H54 (cell line): ENCODE measurements around the gene ADAMTS6.
A peak's percentile ranks its signal among the peaks of the same experiment; 100 is the strongest.
"Not testable (repeated sequence)": the region's sequence is repeated elsewhere in the genome, so short reads cannot be mapped to it uniquely, and the experiment has no call there.

Experiments used
- DNase-seq: peaks from one replicate; pipeline ENCODE4 v3.0.0; 2011; ENCODE audit warnings: low spot score, mixed read lengths; ENCODE audit not compliant: insufficient read length
- FAIRE-seq: peaks from 3 replicates; lab custom pipeline; 2011; peaks lifted over from hg19 to GRCh38; lab: Jason Lieb, UNC
- POLR2A ChIP-seq: IDR thresholded peaks from 2 replicates; pipeline ENCODE4 v1.6.1; 2011; ENCODE audit warnings: low read depth, mild to moderate bottlenecking, low read length

Gene ADAMTS6

GRCh38 chr5:65366655-65367054, 115.1 kb downstream of the ADAMTS6 start:
- FAIRE-seq (no peak), DNase-seq (no peak)
- TF ChIP-seq POLR2A = no peak

- DNase-seq = no peak
- peak; percentile 6 for FAIRE-seq
- no peak for TF ChIP-seq POLR2A
Observed at GRCh38 chr5:65364907-65365306, 116.8 kb downstream of the ADAMTS6 start.

GRCh38 chr5:65363499-65363898, 118.2 kb downstream of the ADAMTS6 start:
- DNase-seq = no peak
- no peak for TF ChIP-seq POLR2A
- no peak for FAIRE-seq

DNA sequence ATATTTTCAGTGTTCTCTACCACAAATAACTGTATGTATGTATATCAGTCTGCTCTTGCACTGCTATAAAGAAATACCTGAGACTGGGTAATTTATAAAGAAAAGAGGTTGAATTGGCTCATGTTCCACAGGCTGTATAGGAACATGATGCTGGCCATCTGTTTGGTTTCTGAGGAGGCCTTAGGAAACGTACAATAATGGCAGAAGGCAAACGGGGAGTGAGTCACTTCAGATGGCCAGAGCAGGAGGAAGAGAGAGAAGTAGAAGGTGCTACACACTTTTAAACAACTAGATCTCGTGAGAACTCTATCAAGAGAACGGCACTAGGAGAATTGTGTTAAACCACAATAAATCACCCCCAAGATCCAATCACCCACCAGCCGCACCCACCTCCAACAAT, 121.7 kb downstream of the ADAMTS6 start:
- FAIRE-seq = no peak
- TF ChIP-seq POLR2A = no peak
- no peak for DNase-seq

- no peak for TF ChIP-seq POLR2A
- no peak for DNase-seq
- FAIRE-seq = peak; percentile 50
Observed at GRCh38 chr5:65359569-65359968, 122.2 kb downstream of the ADAMTS6 start.

GRCh38 chr5:65356274-65356673, 125.4 kb downstream of the ADAMTS6 start:
- no peak for TF ChIP-seq POLR2A
- no peak for FAIRE-seq
- DNase-seq = no peak

DNA sequence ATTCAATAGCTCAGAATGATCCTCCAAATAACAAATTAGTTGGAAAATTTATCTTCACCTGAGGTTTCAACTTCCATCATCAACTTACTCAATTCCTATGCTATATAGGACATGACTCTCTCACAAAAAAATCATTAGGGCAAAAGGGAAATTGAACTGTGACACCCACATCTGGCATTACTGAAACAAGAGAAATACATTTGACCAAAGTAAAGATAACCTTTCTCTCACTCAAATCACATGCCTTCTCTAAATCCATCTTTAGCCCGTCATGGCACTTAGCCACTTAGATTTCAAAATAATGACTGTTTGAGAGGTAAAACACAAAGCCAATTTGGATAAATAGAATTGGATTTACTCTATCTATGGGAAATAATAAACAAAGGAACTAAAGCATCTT, 126.4 kb downstream of the ADAMTS6 start:
- TF ChIP-seq POLR2A = no peak
- FAIRE-seq (peak; percentile 64), DNase-seq (no peak)

DNA sequence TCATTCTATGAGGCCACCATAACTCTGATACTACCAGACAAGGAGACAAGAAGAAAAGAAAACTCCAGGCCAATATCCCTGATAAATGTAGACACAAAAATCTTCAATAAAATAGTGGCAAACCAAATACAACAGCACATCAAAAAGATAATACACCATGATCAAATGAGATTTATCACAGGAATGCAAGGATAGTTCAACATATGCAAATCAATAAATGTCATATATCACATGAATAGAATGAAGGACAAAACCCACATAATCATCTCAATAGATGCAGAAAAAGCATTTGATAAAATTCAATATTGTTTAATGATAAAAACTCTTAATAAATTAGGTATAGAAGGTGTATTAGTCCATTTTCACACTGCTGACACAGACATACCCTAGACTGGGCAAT, 139.9 kb downstream of the ADAMTS6 start:
- FAIRE-seq (peak; percentile 20), DNase-seq (no peak)
- no peak for TF ChIP-seq POLR2A

DNA sequence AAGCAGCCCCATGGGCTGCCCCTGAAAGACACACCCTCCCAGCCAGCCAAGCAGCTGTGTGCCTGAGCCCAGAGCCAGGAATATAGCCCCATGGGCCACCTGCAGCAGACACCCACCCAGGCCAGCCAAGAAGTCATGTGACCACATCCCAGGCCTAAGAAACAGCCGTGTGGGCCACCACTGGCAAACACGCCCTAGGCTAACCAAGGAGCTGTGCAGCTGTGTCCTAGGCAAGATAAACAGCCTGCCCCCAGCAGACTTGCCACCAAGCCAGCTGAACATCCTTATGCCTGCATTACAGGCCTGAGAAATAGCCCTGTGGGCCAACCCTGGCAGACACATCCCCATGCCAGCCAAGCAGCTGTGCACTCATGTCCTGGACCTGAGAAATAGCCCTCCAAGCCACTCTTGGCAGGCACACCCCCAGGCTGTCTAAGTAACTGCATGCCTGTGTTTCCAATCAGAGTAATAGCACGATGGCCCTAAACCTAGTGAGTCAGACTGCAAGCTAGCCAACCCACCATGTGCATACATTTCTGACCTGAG, 143.0 kb downstream of the ADAMTS6 start:
- no peak for TF ChIP-seq POLR2A
- no peak for FAIRE-seq
- DNase-seq = no peak

- FAIRE-seq (peak; percentile 57), DNase-seq (no peak)
- TF ChIP-seq POLR2A = no peak
Observed at GRCh38 chr5:65334077-65334476, 147.6 kb downstream of the ADAMTS6 start.

- no peak for TF ChIP-seq POLR2A
- peak; percentile 15 for FAIRE-seq
- DNase-seq = no peak
Observed at GRCh38 chr5:65332591-65332990, 149.1 kb downstream of the ADAMTS6 start.

DNA sequence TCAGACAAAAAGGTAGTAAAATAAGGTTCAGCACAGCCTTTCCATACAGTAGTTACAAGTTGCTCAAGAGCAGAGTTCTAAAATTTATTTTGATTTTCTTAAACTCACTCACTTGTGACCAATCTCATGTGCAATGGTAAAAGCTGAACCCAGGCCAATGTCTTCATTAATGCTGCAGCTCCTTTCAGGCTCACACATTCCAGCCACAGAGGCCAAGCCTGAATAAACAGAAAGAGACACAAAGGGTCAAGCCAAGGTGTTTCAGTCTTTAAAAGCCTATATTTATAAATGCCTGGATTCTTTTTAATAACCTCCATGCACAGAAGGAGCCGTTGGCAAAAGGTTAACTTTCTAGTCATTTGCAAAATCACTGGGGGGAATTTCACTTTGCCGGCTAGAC, 152.5 kb downstream of the ADAMTS6 start:
- FAIRE-seq (no peak), DNase-seq (no peak)
- TF ChIP-seq POLR2A = no peak

- FAIRE-seq (peak; percentile 41), DNase-seq (no peak)
- no peak for TF ChIP-seq POLR2A
Observed at GRCh38 chr5:65327582-65327981, 154.1 kb downstream of the ADAMTS6 start.

DNA sequence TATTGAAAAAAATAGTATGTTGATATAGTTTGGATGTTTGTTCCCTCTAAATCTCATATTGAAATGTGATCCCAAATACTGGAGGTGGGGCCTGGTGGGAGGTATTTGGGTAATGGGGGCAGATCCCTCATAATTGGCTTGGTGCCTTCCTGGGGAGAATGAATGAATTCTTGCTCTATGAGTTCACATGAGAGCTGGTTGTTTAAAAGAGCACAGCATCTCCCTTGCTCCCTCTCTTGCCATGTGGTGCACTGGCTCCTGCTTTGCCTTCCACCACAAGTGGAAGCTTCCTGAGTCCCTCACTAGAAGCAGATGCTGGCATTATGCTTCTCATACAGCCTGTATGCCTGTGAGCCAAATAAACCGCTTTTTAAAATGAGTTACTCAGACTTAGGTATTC, 154.8 kb downstream of the ADAMTS6 start:
- no peak for TF ChIP-seq POLR2A
- FAIRE-seq = peak; percentile 79
- DNase-seq = no peak

- FAIRE-seq (no peak), DNase-seq (no peak)
- no peak for TF ChIP-seq POLR2A
Observed at GRCh38 chr5:65324226-65324625, 157.5 kb downstream of the ADAMTS6 start.

GRCh38 chr5:65320704-65321103, 161.0 kb downstream of the ADAMTS6 start:
- DNase-seq, FAIRE-seq: not testable (repeated sequence)
